RWPE2 (cell line): Measurements from ENCODE around the gene DSCAML1.

Experiments
- ATAC-seq: fragments of 200-7000 bp; cut with Tn5 transposase; 3 replicates; pipeline ENCODE4 v1.9.1; 2021; ENCODE audit warnings: low read depth
- DNase-seq: peaks from one replicate; pipeline ENCODE4 v3.0.0-alpha.2; 2020; ENCODE audit warnings: low spot score
- H3K27ac ChIP-seq: fragments of 450-650 bp; 2 replicates; pipeline ENCODE4 v1.5.1; 2017; ENCODE audit warnings: mild to moderate bottlenecking; ENCODE audit not compliant: poor library complexity, severe bottlenecking
- H3K27me3 ChIP-seq: fragments of 250-450 bp; sonication (Bioruptor Pico); 2 replicates; pipeline ENCODE4 v1.5.1; 2021; ENCODE audit warnings: mild to moderate bottlenecking, moderate library complexity; ENCODE audit not compliant: insufficient read depth, poor library complexity, severe bottlenecking
- H3K36me3 ChIP-seq: fragments of 250-450 bp; sonication (Bioruptor Pico); 2 replicates; pipeline ENCODE4 v1.5.1; 2020; ENCODE audit warnings: low read depth, mild to moderate bottlenecking, moderate library complexity
- H3K4me1 ChIP-seq: fragments of 250-450 bp; sonication (Bioruptor Pico); 2 replicates; pipeline ENCODE4 v1.5.1; 2021; ENCODE audit warnings: mild to moderate bottlenecking, moderate library complexity; ENCODE audit not compliant: insufficient read depth, poor library complexity, severe bottlenecking
- H3K4me3 ChIP-seq: fragments of 250-450 bp; sonication (Bioruptor Pico); 2 replicates; pipeline ENCODE4 v1.5.1; 2021; ENCODE audit warnings: mild to moderate bottlenecking, moderate library complexity; ENCODE audit not compliant: severe bottlenecking
- H3K9me3 ChIP-seq: fragments of 250-450 bp; sonication (Bioruptor Pico); 2 replicates; pipeline ENCODE4 v1.5.1; 2021; ENCODE audit warnings: mild to moderate bottlenecking, moderate library complexity; ENCODE audit not compliant: severe bottlenecking
- TF ChIP-seq, protein P1 (sequence below): fragments of 450-650 bp; IDR thresholded peaks from one replicate; pipeline ENCODE4 v1.5.1; 2017; ENCODE audit warnings: mild to moderate bottlenecking, moderate library complexity; ENCODE audit not compliant: poor library complexity, severe bottlenecking

Gene DSCAML1

DNA sequence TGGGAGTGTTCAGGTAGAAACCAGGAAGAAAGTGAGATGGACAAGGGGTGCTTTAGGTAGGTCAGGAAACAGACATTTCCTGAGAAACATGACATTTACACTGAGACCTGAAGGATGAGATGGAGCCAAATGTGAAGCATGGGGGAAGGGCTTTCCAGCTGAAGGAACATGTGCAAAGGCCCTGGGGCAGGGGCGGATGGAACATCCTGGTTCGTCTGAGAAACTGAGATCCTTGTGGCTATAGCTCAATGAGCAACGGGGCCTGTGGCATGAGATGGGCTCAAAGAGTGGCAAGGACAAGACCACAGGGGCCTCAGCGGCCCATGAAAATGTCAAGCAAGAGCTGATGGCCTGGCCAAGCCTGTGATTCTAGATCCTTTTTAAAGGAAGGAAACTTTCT lies 127.4 kb downstream of the DSCAML1 start:
- Histone ChIP-seq H3K9me3 (no peaks in the 10 kb centered on the region), H3K27ac (no peak overlapping the region), H3K36me3 (no peaks in the 10 kb centered on the region), H3K4me3 (no peak overlapping the region), H3K4me1 (no peaks in the 10 kb centered on the region), H3K27me3 (peaks cover 10% of the 10 kb centered on the region)
- DNase-seq (no peak), ATAC-seq (no peak)
- TF ChIP-seq, protein P1, sequence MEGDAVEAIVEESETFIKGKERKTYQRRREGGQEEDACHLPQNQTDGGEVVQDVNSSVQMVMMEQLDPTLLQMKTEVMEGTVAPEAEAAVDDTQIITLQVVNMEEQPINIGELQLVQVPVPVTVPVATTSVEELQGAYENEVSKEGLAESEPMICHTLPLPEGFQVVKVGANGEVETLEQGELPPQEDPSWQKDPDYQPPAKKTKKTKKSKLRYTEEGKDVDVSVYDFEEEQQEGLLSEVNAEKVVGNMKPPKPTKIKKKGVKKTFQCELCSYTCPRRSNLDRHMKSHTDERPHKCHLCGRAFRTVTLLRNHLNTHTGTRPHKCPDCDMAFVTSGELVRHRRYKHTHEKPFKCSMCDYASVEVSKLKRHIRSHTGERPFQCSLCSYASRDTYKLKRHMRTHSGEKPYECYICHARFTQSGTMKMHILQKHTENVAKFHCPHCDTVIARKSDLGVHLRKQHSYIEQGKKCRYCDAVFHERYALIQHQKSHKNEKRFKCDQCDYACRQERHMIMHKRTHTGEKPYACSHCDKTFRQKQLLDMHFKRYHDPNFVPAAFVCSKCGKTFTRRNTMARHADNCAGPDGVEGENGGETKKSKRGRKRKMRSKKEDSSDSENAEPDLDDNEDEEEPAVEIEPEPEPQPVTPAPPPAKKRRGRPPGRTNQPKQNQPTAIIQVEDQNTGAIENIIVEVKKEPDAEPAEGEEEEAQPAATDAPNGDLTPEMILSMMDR, result no peak

DNA sequence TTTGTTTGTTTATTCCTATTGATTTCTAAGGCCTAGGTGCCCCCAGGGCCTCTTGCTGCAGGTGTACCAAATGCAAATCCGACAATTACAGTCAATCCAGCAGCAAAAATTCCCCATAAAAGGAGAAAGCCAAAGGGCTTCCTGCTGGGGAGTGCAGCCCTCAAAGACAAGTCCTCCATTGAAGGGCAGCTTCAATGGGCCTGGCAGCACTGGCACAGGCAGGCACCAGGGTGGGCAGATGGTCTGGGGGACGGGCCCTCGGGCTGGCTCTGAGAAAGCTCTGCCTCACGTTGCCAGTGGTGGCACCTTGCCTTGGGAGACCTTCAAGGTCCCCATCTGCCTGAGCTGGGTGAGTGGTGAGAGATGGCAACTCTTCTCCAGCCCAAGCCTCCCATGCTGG lies 128.0 kb downstream of the DSCAML1 start:
- Histone ChIP-seq H3K36me3 (no peaks in the 10 kb centered on the region), H3K27ac (no peak overlapping the region), H3K27me3 (peaks cover 10% of the 10 kb centered on the region), H3K9me3 (no peaks in the 10 kb centered on the region), H3K4me3 (no peak overlapping the region), H3K4me1 (no peaks in the 10 kb centered on the region)
- ATAC-seq, result no peak
- no peak for DNase-seq
- TF ChIP-seq, protein P1, result no peak

DNA sequence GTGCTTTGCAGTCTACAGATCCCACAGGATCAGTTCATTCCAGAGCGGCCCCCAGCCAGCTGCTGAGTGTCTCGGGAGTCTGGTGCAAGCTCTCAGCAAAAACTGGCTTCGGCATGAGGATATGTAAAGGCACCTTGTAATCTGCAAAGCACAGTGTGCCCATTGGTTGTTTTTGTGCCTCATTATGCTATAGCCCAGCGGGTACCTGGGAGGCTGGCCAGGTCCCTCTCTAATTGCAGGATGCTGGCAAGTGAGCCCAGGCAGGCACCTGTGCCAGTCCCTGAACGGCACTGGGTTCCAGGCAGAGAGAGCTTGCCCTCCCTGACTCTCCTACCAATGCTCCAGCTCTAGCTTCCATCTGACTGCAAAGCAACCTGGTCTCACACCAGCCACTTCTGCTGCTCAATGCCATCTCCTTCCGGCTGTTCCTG lies 128.7 kb downstream of the DSCAML1 start:
- Histone ChIP-seq H3K27me3 (peaks cover 10% of the 10 kb centered on the region), H3K4me3 (no peak overlapping the region), H3K9me3 (no peaks in the 10 kb centered on the region), H3K27ac (no peak overlapping the region), H3K36me3 (no peaks in the 10 kb centered on the region), H3K4me1 (no peaks in the 10 kb centered on the region)
- ATAC-seq (no peak), DNase-seq (no peak)
- TF ChIP-seq, protein P1, result no peak

DNA sequence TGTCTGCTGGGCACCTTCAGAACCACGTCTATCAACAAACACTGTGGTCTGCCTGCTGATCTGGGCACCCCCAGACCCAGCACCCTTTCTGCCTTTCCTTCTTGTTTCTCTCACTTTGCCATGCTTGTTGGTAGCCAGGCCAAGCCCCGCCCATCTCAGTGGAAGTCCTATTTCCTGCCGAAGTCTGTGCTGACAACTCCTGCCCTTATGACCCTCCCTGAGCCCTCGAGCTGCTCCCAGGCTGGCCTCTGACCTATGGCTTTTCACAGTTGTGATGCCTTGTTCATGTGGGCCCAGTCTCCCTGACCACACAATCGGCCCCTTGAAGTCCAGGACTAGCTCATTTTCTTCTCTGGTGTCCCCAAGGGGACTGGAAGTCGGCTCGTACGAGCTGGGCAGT lies 132.1 kb downstream of the DSCAML1 start:
- DNase-seq, result no peak
- H3K27ac ChIP-seq, result no peak overlapping the region
- ATAC-seq, result no peak
- H3K4me3 ChIP-seq, result no peak overlapping the region
- H3K4me1 ChIP-seq, result no peaks in the 10 kb centered on the region
- TF ChIP-seq, protein P1, result no peak
- peaks cover 3% of the 10 kb centered on the region for H3K27me3 ChIP-seq
- H3K36me3 ChIP-seq, result no peaks in the 10 kb centered on the region
- H3K9me3 ChIP-seq, result no peaks in the 10 kb centered on the region

DNA sequence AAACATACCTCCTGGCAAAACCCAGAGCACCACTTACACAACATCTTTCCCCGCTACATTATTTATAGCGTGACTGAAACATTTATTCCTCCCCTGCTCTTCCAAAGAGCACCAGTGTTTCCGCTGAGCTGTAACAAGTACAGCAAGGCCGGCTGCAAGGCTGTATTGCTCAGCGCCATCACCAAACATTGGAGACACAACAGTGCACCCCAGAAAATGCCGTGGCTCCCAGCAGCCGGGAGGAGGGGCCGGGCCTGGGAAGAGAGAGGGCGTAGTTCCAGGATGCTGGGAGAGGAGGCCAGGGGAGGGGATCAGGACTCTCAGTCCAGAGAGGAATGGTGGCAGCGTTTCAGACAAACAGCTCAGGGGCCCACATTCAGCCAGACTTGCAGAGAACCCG lies 133.2 kb downstream of the DSCAML1 start:
- no peak overlapping the region for H3K27ac ChIP-seq
- no peak overlapping the region for H3K4me3 ChIP-seq
- no peaks in the 10 kb centered on the region for H3K36me3 ChIP-seq
- no peak for DNase-seq
- H3K27me3 ChIP-seq, result peaks cover 3% of the 10 kb centered on the region
- H3K9me3 ChIP-seq, result no peaks in the 10 kb centered on the region
- no peak for ATAC-seq
- TF ChIP-seq, protein P1, result no peak
- H3K4me1 ChIP-seq, result no peaks in the 10 kb centered on the region
